GM18520 (cell line): Measurements from ENCODE around the gene CKAP2L.
A peak's percentile ranks its signal among the peaks of the same experiment; 100 is the strongest.

Source experiments
- ATAC-seq: cut with Tn5 transposase; IDR thresholded peaks from one replicate; pipeline ENCODE4 v1.9.1; 2021; ENCODE audit not compliant: unreplicated experiment

The CKAP2L gene, protein sequence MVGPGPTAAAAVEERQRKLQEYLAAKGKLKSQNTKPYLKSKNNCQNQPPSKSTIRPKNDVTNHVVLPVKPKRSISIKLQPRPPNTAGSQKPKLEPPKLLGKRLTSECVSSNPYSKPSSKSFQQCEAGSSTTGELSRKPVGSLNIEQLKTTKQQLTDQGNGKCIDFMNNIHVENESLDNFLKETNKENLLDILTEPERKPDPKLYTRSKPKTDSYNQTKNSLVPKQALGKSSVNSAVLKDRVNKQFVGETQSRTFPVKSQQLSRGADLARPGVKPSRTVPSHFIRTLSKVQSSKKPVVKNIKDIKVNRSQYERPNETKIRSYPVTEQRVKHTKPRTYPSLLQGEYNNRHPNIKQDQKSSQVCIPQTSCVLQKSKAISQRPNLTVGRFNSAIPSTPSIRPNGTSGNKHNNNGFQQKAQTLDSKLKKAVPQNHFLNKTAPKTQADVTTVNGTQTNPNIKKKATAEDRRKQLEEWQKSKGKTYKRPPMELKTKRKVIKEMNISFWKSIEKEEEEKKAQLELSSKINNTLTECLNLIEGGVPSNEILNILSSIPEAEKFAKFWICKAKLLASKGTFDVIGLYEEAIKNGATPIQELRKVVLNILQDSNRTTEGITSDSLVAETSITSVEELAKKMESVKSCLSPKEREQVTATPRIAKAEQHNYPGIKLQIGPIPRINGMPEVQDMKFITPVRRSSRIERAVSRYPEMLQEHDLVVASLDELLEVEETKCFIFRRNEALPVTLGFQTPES

GRCh38 chr2:112764071-112765044, at the start of gene CKAP2L:
CKAP2L (minus strand) TSS chr2:112764609; CDS start chr2:112764598, 11 bp downstream.
- ATAC-seq, result peak; percentile 97

DNA sequence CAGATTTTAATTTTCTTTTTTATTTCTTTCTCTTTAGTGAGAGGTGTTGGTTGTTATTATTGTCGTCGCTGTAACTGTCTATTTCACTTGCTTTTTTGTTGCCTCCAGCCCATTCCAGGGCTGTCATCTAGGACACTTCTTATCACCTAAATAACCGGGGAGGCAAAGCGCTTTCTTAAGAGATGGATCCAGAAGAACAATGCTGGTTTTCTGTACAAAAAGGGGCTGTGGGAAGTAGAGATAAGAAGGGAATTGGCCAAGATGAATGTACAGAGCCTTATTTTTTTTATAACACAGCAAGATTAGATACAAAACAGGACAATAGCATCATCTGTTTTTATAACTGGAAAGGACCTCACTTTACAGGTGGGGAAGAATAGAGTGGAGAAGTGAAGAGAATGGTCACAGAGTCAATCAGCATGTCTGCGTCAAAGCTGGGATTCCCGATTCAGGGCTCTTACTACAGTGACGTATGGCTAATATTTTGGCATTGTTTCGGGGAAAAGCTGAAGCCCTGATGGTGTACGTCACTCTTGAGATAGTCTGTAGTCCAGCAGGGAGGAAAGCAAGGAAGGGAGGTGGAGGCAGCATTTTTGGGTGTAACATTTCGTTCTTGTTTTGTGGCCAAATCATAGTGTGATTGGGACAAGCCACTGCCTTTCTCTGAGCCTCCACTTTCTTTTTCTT, 49.0 kb upstream of the CKAP2L start:
- no peak for ATAC-seq

GRCh38 chr2:112812318-112813267, 48.2 kb upstream of the CKAP2L start:
- ATAC-seq, result peak; percentile 75

- no peak for ATAC-seq
Observed at GRCh38 chr2:112811841-112812306, 47.5 kb upstream of the CKAP2L start.

- no peak for ATAC-seq
Observed at GRCh38 chr2:112811276-112811831, 46.9 kb upstream of the CKAP2L start.

GRCh38 chr2:112809112-112809511, 44.7 kb upstream of the CKAP2L start:
- no peak for ATAC-seq

GRCh38 chr2:112807233-112807807, 42.9 kb upstream of the CKAP2L start:
- ATAC-seq, result no peak

- ATAC-seq, result peak; percentile 67
Observed at GRCh38 chr2:112805542-112805941, 41.1 kb upstream of the CKAP2L start.

GRCh38 chr2:112803691-112804521, 39.5 kb upstream of the CKAP2L start:
- ATAC-seq, result peak; percentile 39

GRCh38 chr2:112800881-112801583, 36.6 kb upstream of the CKAP2L start:
- no peak for ATAC-seq

DNA sequence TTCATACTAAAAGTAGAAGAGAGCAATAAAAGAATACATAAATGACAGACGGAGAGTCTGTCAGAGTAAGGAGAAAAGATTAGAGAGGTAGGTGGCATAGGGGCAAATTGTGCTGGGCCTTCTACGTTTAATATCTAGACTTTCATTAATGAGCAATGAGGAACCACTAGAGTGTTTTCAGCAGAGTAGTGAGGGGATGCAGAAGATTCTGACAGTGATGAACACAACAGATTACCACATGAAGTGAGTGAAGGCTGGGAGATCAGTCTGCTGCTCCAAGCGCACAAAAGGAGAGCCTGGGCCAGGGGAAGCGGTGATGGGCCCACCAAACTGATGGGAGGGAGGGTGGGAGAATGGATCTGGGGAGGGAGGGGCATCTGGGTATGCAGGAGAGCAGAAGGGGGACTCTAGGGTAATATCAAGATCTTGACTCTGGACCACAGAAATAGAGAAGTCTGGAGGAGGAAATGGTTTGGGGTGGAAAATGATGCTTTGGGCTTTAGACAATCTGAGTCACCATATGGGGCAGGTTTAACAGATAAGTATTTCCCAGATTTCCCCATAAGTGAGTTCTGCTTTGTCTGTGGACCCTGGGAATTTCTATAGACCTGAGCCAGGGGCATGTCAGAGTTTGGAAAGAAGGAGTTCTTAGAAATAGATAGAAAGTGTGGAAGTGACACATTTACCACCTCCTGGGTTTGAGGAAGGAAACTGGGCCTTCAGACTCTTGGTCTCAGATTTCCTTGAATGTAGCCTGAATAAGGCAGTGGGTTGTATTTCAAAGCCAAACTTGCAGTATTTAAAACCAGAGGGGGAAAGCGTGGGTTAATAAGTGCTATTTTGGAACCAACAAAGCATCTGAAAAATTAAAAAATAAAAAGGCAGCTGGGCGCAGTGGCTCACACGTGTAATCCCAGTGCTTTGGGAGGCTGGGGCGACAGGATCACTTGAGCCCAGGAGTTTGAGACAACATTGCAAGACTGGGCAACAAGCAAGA, 34.9 kb upstream of the CKAP2L start:
- ATAC-seq, result no peak

DNA sequence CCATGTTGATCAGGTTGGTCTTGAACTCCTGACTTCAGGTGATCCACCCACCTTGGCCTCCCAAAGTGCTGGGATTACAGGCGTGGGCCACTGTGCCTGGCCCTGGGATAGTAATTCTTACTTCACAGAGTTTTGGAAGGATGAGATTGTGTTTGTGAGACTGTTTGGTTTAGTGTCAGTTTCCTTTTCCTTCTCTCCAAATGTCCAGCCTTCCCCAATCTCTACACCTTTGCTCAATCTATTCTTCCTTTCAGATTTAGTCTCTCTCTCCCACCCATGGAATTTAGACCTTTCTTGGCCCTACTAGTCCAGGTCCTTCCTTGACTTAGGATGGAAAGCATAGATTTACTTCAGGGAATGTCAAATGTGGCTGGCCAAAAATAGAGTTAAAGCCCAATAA, 32.1 kb upstream of the CKAP2L start:
- ATAC-seq, result no peak

DNA sequence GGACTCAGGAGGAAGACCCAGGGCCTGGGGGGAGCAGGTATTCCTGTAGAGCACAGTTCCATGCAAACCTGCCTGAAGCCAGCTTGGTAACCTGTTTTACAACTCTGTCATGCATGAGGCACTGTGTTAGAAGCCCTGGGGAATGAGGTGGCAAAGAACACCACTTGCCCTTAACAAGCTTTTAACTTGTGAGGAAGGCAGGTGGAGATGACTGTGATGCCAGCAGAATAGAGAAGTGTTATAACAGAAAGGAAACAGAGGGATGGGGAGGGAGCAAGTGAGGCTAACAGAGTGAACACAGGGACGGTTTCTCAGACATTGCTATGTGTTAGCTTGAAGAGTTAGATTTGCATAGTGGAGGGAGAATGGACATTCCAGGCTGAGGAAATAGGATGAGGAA, 31.4 kb upstream of the CKAP2L start:
- no peak for ATAC-seq

- no peak for ATAC-seq
Observed at GRCh38 chr2:112794841-112795240, 30.4 kb upstream of the CKAP2L start.

- ATAC-seq, result peak; percentile 70
Observed at GRCh38 chr2:112794131-112794733, 29.8 kb upstream of the CKAP2L start.
